ENCODE results near the gene MRPL23. TPM values are rescaled to one million over a fixed set of nuclear protein-coding genes. Genes with fewer than 3 reads are reported as not detected.

MRPL23 gene
- polyA plus RNA-seq, 1 experiment = 63.3 TPM

GRCh38 chr11:1913271-1914060, 33.7 kb upstream of the MRPL23 start:
- no peak for TF ChIP-seq CTCF (IDR thresholded peaks at IDR 0.05; ENCODE audit: low read depth, low read length)
- CTCF ChIA-PET = no interaction called here
- POLR2A ChIA-PET = no interaction called here

GRCh38 chr11:1915795-1916131, 31.4 kb upstream of the MRPL23 start:
- Histone ChIP-seq H3K4me3 (ENCODE audit: low read depth, low read length) (no peak overlapping the region), H3K27me3 (ENCODE audit: control insufficient read depth, insufficient read depth, low read length) (peaks cover 5% of the 10 kb centered on the region), H3K9me3 (ENCODE audit: control insufficient read depth, insufficient read depth, low read length) (no peaks in the 10 kb centered on the region; the same call in 1 of the 2 replicates), H3K27ac (ENCODE audit: low read depth, low read length) (no peak overlapping the region)
- no peak for TF ChIP-seq CTCF (IDR thresholded peaks at IDR 0.05; ENCODE audit: low read depth, low read length)
- POLR2A ChIA-PET = no interaction called here
- CTCF ChIA-PET = no interaction called here
- DNase-seq (ENCODE audit: low read depth, low spot score) = no peak

More at GRCh38 chr11:1913271-1914060, 33.7 kb upstream of the MRPL23 start:
- Histone ChIP-seq H3K27me3 (ENCODE audit: control insufficient read depth, insufficient read depth, low read length) (peaks cover 5% of the 10 kb centered on the region), H3K9me3 (ENCODE audit: control insufficient read depth, insufficient read depth, low read length) (no peaks in the 10 kb centered on the region; the same call in 1 of the 2 replicates), H3K27ac (ENCODE audit: low read depth, low read length) (no peak overlapping the region), H3K4me3 (ENCODE audit: low read depth, low read length) (no peak overlapping the region)
- DNase-seq (ENCODE audit: low read depth, low spot score) = no peak

GRCh38 chr11:1916132-1916985, 30.8 kb upstream of the MRPL23 start:
- Histone ChIP-seq H3K9me3 (ENCODE audit: control insufficient read depth, insufficient read depth, low read length) (no peaks in the 10 kb centered on the region; the same call in 1 of the 2 replicates), H3K4me3 (ENCODE audit: low read depth, low read length) (no peak overlapping the region), H3K27me3 (ENCODE audit: control insufficient read depth, insufficient read depth, low read length) (peaks cover 9% of the 10 kb centered on the region), H3K27ac (ENCODE audit: low read depth, low read length) (no peak overlapping the region)
- POLR2A ChIA-PET = no interaction called here
- CTCF ChIA-PET = interaction anchor here (0.6 kb wide), 1 partner anchor 24 kb away, joined by 4 read pairs; no protein-coding TSS in a partner anchor
- TF ChIP-seq CTCF (IDR thresholded peaks at IDR 0.05; ENCODE audit: low read depth, low read length) = no peak
- DNase-seq (ENCODE audit: low read depth, low spot score) = no peak

- H3K27me3 ChIP-seq (ENCODE audit: control insufficient read depth, insufficient read depth, low read length) = peaks cover 14% of the 10 kb centered on the region
- no peak for DNase-seq (ENCODE audit: low read depth, low spot score)
- H3K27ac ChIP-seq (ENCODE audit: low read depth, low read length) = no peak overlapping the region
- ChIA-PET POLR2A (no interaction called here), CTCF (interaction anchor here (0.6 kb wide), 1 partner anchor 25 kb away, joined by 4 read pairs; no protein-coding TSS in a partner anchor)
- no peaks in the 10 kb centered on the region; the same call in 1 of the 2 replicates for H3K9me3 ChIP-seq (ENCODE audit: control insufficient read depth, insufficient read depth, low read length)
- no peak for TF ChIP-seq CTCF (IDR thresholded peaks at IDR 0.05; ENCODE audit: low read depth, low read length)
- no peak overlapping the region for H3K4me3 ChIP-seq (ENCODE audit: low read depth, low read length)
These were observed 30.1 kb upstream of the MRPL23 start for GRCh38 chr11:1916986-1917522.

Data from AG04450 (cell line).